ENCODE measurements around the gene CSMD2. TPM values are rescaled to one million over a fixed set of nuclear protein-coding genes. Genes with fewer than 3 reads are reported as not detected.

Gene CSMD2
- polyA plus RNA-seq, 1 of the 3 experiments (the other 2 are of a cell fraction) = not detected

- no peak for DNase-seq
Measured at GRCh38 chr1:34049994-34050393, 115.0 kb downstream of the CSMD2 start.

GRCh38 chr1:34049477-34049876 is 115.6 kb downstream of the CSMD2 start:
- POLR2A ChIA-PET = no interaction called here

More at GRCh38 chr1:34049994-34050393, 115.0 kb downstream of the CSMD2 start:
- H3K9me2 ChIP-seq = no peaks in the 10 kb centered on the region
- H3K36me3 ChIP-seq (replicated peaks in 1 of 2; ENCODE audit: control insufficient read depth in 1 of 2, insufficient read depth in 2 of 2, low read length in 1 of 2) = no peaks in the 10 kb centered on the region
- H2AFZ ChIP-seq (ENCODE audit: low read depth) = no peak overlapping the region
- no peak overlapping the region for H3K27ac ChIP-seq (ENCODE audit: low read depth in 2 of 2, low read length in 1 of 2)
- H3K4me2 ChIP-seq = no peak overlapping the region
- TF ChIP-seq RXRA (IDR thresholded peaks at IDR 0.05; ENCODE audit: borderline replicate concordance, low read depth) = no peak
- H3K79me2 ChIP-seq (ENCODE audit: insufficient read depth) = no peaks in the 10 kb centered on the region
- H3K9me3 ChIP-seq = no peaks in the 10 kb centered on the region
- POLR2A ChIA-PET = no interaction called here
- H3K27me3 ChIP-seq (ENCODE audit: insufficient read depth) = no peaks in the 10 kb centered on the region
- peaks cover 0 to 3% of the 10 kb centered on the region in 2 experiments; a peak in 1 of 4 replicates for H3K4me1 ChIP-seq (ENCODE audit: control insufficient read depth in 1 of 2, insufficient read depth in 2 of 2, low read depth in 1 of 2, low read length in 1 of 2)
- no peaks in the 10 kb centered on the region for H3F3A ChIP-seq (replicated peaks; ENCODE audit: insufficient read depth)
- WGBS (ENCODE audit: low lambda C conversion rate) = 0% methylated on average over 1 of the region's 1 CpG
- H3K4me3 ChIP-seq (ENCODE audit: low read depth in 2 of 2, low read length in 1 of 2) = no peak overlapping the region
- CTCF ChIA-PET = no interaction called here
- no peak overlapping the region for H3K9ac ChIP-seq
- H4K20me1 ChIP-seq (ENCODE audit: insufficient read depth) = no peaks in the 10 kb centered on the region

More at GRCh38 chr1:34049477-34049876, 115.6 kb downstream of the CSMD2 start:
- Histone ChIP-seq H3K27ac (ENCODE audit: low read depth in 2 of 2, low read length in 1 of 2) (no peak overlapping the region), H3K4me1 (ENCODE audit: control insufficient read depth in 1 of 2, insufficient read depth in 2 of 2, low read depth in 1 of 2, low read length in 1 of 2) (peaks cover 0 to 3% of the 10 kb centered on the region in 2 experiments; a peak in 2 of 4 replicates), H3K79me2 (ENCODE audit: insufficient read depth) (no peaks in the 10 kb centered on the region), H3K4me2 (no peak overlapping the region), H3K36me3 (replicated peaks in 1 of 2; ENCODE audit: control insufficient read depth in 1 of 2, insufficient read depth in 2 of 2, low read length in 1 of 2) (no peaks in the 10 kb centered on the region), H3K27me3 (ENCODE audit: insufficient read depth) (no peaks in the 10 kb centered on the region), H4K20me1 (ENCODE audit: insufficient read depth) (no peaks in the 10 kb centered on the region), H2AFZ (ENCODE audit: low read depth) (no peak overlapping the region), H3K4me3 (ENCODE audit: low read depth in 2 of 2, low read length in 1 of 2) (no peak overlapping the region), H3K9me2 (no peaks in the 10 kb centered on the region), H3K9ac (no peak overlapping the region), H3F3A (replicated peaks; ENCODE audit: insufficient read depth) (no peaks in the 10 kb centered on the region), H3K9me3 (no peaks in the 10 kb centered on the region)
- WGBS (ENCODE audit: low lambda C conversion rate) = 20% methylated on average over 2 of the region's 2 CpGs
- TF ChIP-seq SMC3 (IDR thresholded peaks at IDR 0.05; ENCODE audit: low read depth, low read length) (no peak), USF2 (IDR thresholded peaks at IDR 0.05; ENCODE audit: borderline replicate concordance, low read depth, low read length) (no peak), YY1 (IDR thresholded peaks at IDR 0.05; ENCODE audit: low read depth) (no peak), MXI1 (IDR thresholded peaks at IDR 0.05; ENCODE audit: low read depth, low read length) (no peak), GATA2 (CRISPR knock-in tag; IDR thresholded peaks at IDR 0.05) (no peak), FOSL2 (IDR thresholded peaks at IDR 0.05; ENCODE audit: borderline replicate concordance, low read depth) (no peak), CTCF (IDR thresholded peaks at IDR 0.05) (no peak), RFX5 (IDR thresholded peaks at IDR 0.05; ENCODE audit: low read length) (no peak), MEF2A (IDR thresholded peaks at IDR 0.05; ENCODE audit: borderline replicate concordance, low read depth) (no peak), NRF1 (IDR thresholded peaks at IDR 0.05; ENCODE audit: low read depth, low read length) (no peak), USF1 (IDR thresholded peaks at IDR 0.05; ENCODE audit: borderline replicate concordance, low read depth) (no peak), EZH2phosphoT487 (IDR thresholded peaks at IDR 0.05; ENCODE audit: borderline replicate concordance, low read depth) (no peak), FOXM1 (IDR thresholded peaks at IDR 0.05; ENCODE audit: low read depth) (no peak), RAD21 (IDR thresholded peaks at IDR 0.05; ENCODE audit: low read length) (no peak), ELF1 (IDR thresholded peaks at IDR 0.05) (no peak), JUND (IDR thresholded peaks at IDR 0.05) (no peak), RCOR1 (IDR thresholded peaks at IDR 0.05; ENCODE audit: low read length) (no peak), MAX (IDR thresholded peaks at IDR 0.05; ENCODE audit: low read depth) (no peak)
- TF ChIP-seq, protein P1, sequence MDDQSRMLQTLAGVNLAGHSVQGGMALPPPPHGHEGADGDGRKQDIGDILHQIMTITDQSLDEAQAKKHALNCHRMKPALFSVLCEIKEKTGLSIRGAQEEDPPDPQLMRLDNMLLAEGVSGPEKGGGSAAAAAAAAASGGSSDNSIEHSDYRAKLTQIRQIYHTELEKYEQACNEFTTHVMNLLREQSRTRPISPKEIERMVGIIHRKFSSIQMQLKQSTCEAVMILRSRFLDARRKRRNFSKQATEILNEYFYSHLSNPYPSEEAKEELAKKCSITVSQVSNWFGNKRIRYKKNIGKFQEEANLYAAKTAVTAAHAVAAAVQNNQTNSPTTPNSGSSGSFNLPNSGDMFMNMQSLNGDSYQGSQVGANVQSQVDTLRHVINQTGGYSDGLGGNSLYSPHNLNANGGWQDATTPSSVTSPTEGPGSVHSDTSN (IDR thresholded peaks at IDR 0.05) = no peak
- DNase-seq = no peak
- CTCF ChIA-PET = interaction anchor here (0.8 kb wide), 1 partner anchor 65 kb away, joined by 5 read pairs; no protein-coding TSS in a partner anchor
